GM23248 (cell line): Measurements from ENCODE around the gene UBE2G1. TPM values are rescaled to one million over a fixed set of nuclear protein-coding genes. Genes with fewer than 3 reads are reported as not detected.

Experiments
- DNase-seq: peaks from one replicate; pipeline ENCODE4 v3.0.0-alpha.2; 2015
- H2AFZ ChIP-seq: fragments of 200-600 bp; sonication (generic); 2 replicates; pipeline ENCODE4 v1.6.1; 2016; ENCODE audit warnings: antibody characterized with exemption
- H3F3A ChIP-seq: fragments of 200-600 bp; sonication (generic); 2 replicates; pipeline ENCODE4 v1.6.1; 2016; ENCODE audit warnings: mild to moderate bottlenecking, antibody characterized with exemption, mixed run types; ENCODE audit not compliant: insufficient read depth
- H3K27ac ChIP-seq: fragments of 200-600 bp; sonication (generic); 2 replicates; pipeline ENCODE4 v1.5.1; 2016; ENCODE audit warnings: mild to moderate bottlenecking
- H3K27me3 ChIP-seq: fragments of 200-600 bp; sonication (generic); replicated peaks from 2 replicates; pipeline ENCODE4 v1.6.1; 2016; ENCODE audit warnings: mild to moderate bottlenecking; ENCODE audit not compliant: insufficient read depth
- H3K36me3 ChIP-seq: fragments of 200-600 bp; sonication (generic); 2 replicates; pipeline ENCODE4 v1.6.1; 2016; ENCODE audit warnings: low read depth, mild to moderate bottlenecking
- H3K4me1 ChIP-seq: fragments of 200-600 bp; sonication (generic); 2 replicates; pipeline ENCODE4 v1.6.1; 2016; ENCODE audit warnings: mild to moderate bottlenecking; ENCODE audit not compliant: insufficient read depth
- H3K4me2 ChIP-seq: fragments of 200-600 bp; sonication (generic); one replicate; pipeline ENCODE4 v1.6.1; 2016; ENCODE audit warnings: mild to moderate bottlenecking; ENCODE audit not compliant: unreplicated experiment
- H3K4me3 ChIP-seq: fragments of 200-600 bp; sonication (generic); 2 replicates; pipeline ENCODE4 v1.5.1; 2016; ENCODE audit warnings: mild to moderate bottlenecking
- H3K79me2 ChIP-seq: fragments of 200-600 bp; sonication (generic); 2 replicates; pipeline ENCODE4 v1.6.1; 2016; ENCODE audit warnings: mild to moderate bottlenecking; ENCODE audit not compliant: insufficient read depth
- H3K9ac ChIP-seq: fragments of 200-600 bp; sonication (generic); 2 replicates; pipeline ENCODE4 v1.6.1; 2016; ENCODE audit warnings: mild to moderate bottlenecking
- H3K9me2 ChIP-seq: fragments of 200-600 bp; sonication (generic); 2 replicates; pipeline ENCODE4 v1.6.1; 2016; ENCODE audit warnings: mixed run types, mild to moderate bottlenecking, moderate library complexity; ENCODE audit not compliant: insufficient read depth
- H3K9me3 ChIP-seq: fragments of 200-600 bp; sonication (generic); one replicate; pipeline ENCODE4 v1.6.1; 2017; ENCODE audit warnings: low read depth
- H4K20me1 ChIP-seq: fragments of 200-600 bp; sonication (generic); 2 replicates; pipeline ENCODE4 v1.6.0; 2016; ENCODE audit not compliant: insufficient read depth
- EZH2 ChIP-seq: fragments of 200-600 bp; sonication (generic); IDR thresholded peaks from 2 replicates; pipeline ENCODE4 v1.6.1; 2018; ENCODE audit warnings: antibody characterized with exemption, mild to moderate bottlenecking; ENCODE audit not compliant: insufficient read depth, poor library complexity, severe bottlenecking
- EZH2phosphoT487 ChIP-seq: fragments of 200-600 bp; sonication (generic); IDR thresholded peaks from 2 replicates; pipeline ENCODE4 v1.6.1; 2018; ENCODE audit warnings: antibody characterized with exemption, moderate library complexity, mild to moderate bottlenecking, low read depth; ENCODE audit not compliant: insufficient read depth
- WGBS, 2 experiments: methylation state at CpG; one replicate each; pipeline ENCODE4 v1.1.6; 2015 to 2017; ENCODE audit warnings: low lambda C conversion rate in 2 of 2, low coverage in 1 of 2; ENCODE audit errors: missing lambda C conversion rate in 2 of 2; 5-methylcytosine and 5-hydroxymethylcytosine counted together
- in situ Hi-C: fragments of 300-500 bp; cut with MboI; formaldehyde crosslinking; loops from 2 replicates; pipeline ENCODE4 v1.15.0; 2020
- polyA plus RNA-seq: library from polyadenylated mRNA; unstranded; fragments of >200 nt; fragmentation: Nextera tagmentation; extraction: Ambion mirVana; gene quantifications from 2 replicates; pipeline ENCODE4 v1.2.1, GENCODE V29; 2016
- total RNA-seq: library from RNA; depleted of rRNA; stranded (reverse); fragments of >200 nt; shearing (Covaris generic); gene quantifications from 2 replicates; pipeline ENCODE4 v1.2.3, GENCODE V29; 2014

Gene UBE2G1
- total and polyA plus RNA-seq, 2 experiments from 2014 or later = 37.8 to 49.4 TPM

GRCh38 chr17:4397840-4398239 lies 31.4 kb upstream of the UBE2G1 start:
- no peaks in the 10 kb centered on the region for H3K79me2 ChIP-seq
- H3K4me3 ChIP-seq = no peak overlapping the region
- H2AFZ ChIP-seq = no peak overlapping the region
- DNase-seq = no peak
- TF ChIP-seq EZH2phosphoT487 (no peak), EZH2 (no peak)
- H3K27me3 ChIP-seq = no peaks in the 10 kb centered on the region
- H3K4me1 ChIP-seq = no peaks in the 10 kb centered on the region
- H4K20me1 ChIP-seq = no peaks in the 10 kb centered on the region
- H3K9me3 ChIP-seq = no peaks in the 10 kb centered on the region
- H3F3A ChIP-seq = no peaks in the 10 kb centered on the region
- H3K9ac ChIP-seq = no peak overlapping the region
- in situ Hi-C loops = no loop called here
- H3K36me3 ChIP-seq = no peaks in the 10 kb centered on the region
- H3K27ac ChIP-seq = no peak overlapping the region
- H3K9me2 ChIP-seq = no peaks in the 10 kb centered on the region
- WGBS, 2 experiments = 88% methylated on average over 6 of the region's 6 CpGs
- H3K4me2 ChIP-seq = no peak overlapping the region

- Histone ChIP-seq H2AFZ (no peak overlapping the region), H3K27me3 (no peaks in the 10 kb centered on the region), H3K36me3 (no peaks in the 10 kb centered on the region), H3K27ac (no peak overlapping the region), H3F3A (no peaks in the 10 kb centered on the region), H3K4me1 (no peaks in the 10 kb centered on the region), H4K20me1 (no peaks in the 10 kb centered on the region), H3K9me3 (no peaks in the 10 kb centered on the region), H3K4me3 (no peak overlapping the region), H3K79me2 (no peaks in the 10 kb centered on the region), H3K9me2 (no peaks in the 10 kb centered on the region), H3K4me2 (no peak overlapping the region), H3K9ac (no peak overlapping the region)
- no peak for DNase-seq
- in situ Hi-C loops = no loop called here
- no peak for TF ChIP-seq EZH2
- no peak for TF ChIP-seq EZH2phosphoT487
- 83 to 86% methylated on average over 3 of the region's 3 CpGs for WGBS, 2 experiments
Measured at GRCh38 chr17:4395111-4395478, 28.6 kb upstream of the UBE2G1 start.

GRCh38 chr17:4394208-4395110 lies 28.0 kb upstream of the UBE2G1 start:
- in situ Hi-C loops = no loop called here
- Histone ChIP-seq H3K36me3 (no peaks in the 10 kb centered on the region), H3K4me2 (no peak overlapping the region), H4K20me1 (no peaks in the 10 kb centered on the region), H3K79me2 (no peaks in the 10 kb centered on the region), H3K9ac (no peak overlapping the region), H3F3A (no peaks in the 10 kb centered on the region), H3K4me1 (no peaks in the 10 kb centered on the region), H2AFZ (no peak overlapping the region), H3K27me3 (no peaks in the 10 kb centered on the region), H3K4me3 (no peak overlapping the region), H3K9me2 (no peaks in the 10 kb centered on the region), H3K9me3 (no peaks in the 10 kb centered on the region), H3K27ac (no peak overlapping the region)
- TF ChIP-seq EZH2phosphoT487 = no peak
- no peak for TF ChIP-seq EZH2
- 94 to 95% methylated on average over 5 of the region's 5 CpGs for WGBS, 2 experiments
- no peak for DNase-seq

GRCh38 chr17:4393806-4394205 lies 27.3 kb upstream of the UBE2G1 start:
- TF ChIP-seq EZH2 = no peak
- TF ChIP-seq EZH2phosphoT487 = no peak
- H3K9ac ChIP-seq = no peak overlapping the region
- WGBS, 2 experiments = 61% methylated on average over 7 of the region's 7 CpGs
- H4K20me1 ChIP-seq = no peaks in the 10 kb centered on the region
- in situ Hi-C loops = no loop called here
- no peak overlapping the region for H3K4me3 ChIP-seq
- H3K27ac ChIP-seq = no peak overlapping the region
- DNase-seq = no peak
- no peak overlapping the region for H3K4me2 ChIP-seq
- H2AFZ ChIP-seq = no peak overlapping the region
- no peaks in the 10 kb centered on the region for H3K9me3 ChIP-seq
- no peaks in the 10 kb centered on the region for H3K79me2 ChIP-seq
- no peaks in the 10 kb centered on the region for H3K9me2 ChIP-seq
- no peaks in the 10 kb centered on the region for H3K4me1 ChIP-seq
- no peaks in the 10 kb centered on the region for H3F3A ChIP-seq
- H3K27me3 ChIP-seq = no peaks in the 10 kb centered on the region
- no peaks in the 10 kb centered on the region for H3K36me3 ChIP-seq
